RWPE1 (cell line): ENCODE data around the gene ZNF674.

Experiments
- CTCF ChIA-PET: fragments of 350-600 bp; sonication (Branson Sonifier 250); formaldehyde crosslinking; extraction: SDS; loops from one replicate; lab custom pipeline; 2021; lab: Yijun Ruan, JAX
- POLR2A ChIA-PET: fragments of 400-600 bp; formaldehyde crosslinking; extraction: SDS; loops from one replicate; lab custom pipeline; 2020; ENCODE audit warnings: antibody characterized with exemption; ENCODE audit not compliant: low non-redundant PET; lab: Yijun Ruan, JAX
- DNase-seq: peaks from one replicate; pipeline ENCODE4 v3.0.0; 2012; ENCODE audit warnings: low spot score
- H3K27ac ChIP-seq: fragments of 450-650 bp; 2 replicates; pipeline ENCODE4 v1.5.1; 2017
- CTCF ChIP-seq: fragments of 450-650 bp; conservative IDR thresholded peaks from 2 replicates; pipeline ENCODE4 v1.5.1; 2017; ENCODE audit warnings: low read depth, mild to moderate bottlenecking

ZNF674 gene

GRCh38 chrX:46575991-46576392, 30.8 kb upstream of the ZNF674 start:
- no peak overlapping the region for H3K27ac ChIP-seq
- no peak for DNase-seq
- ChIA-PET CTCF (no interaction called here), POLR2A (no interaction called here)
- TF ChIP-seq CTCF = no peak

GRCh38 chrX:46575586-46575985, 30.4 kb upstream of the ZNF674 start:
- CTCF ChIA-PET = no interaction called here
- POLR2A ChIA-PET = no interaction called here
- DNase-seq = no peak
- no peak overlapping the region for H3K27ac ChIP-seq
- TF ChIP-seq CTCF = no peak

- no peak overlapping the region for H3K27ac ChIP-seq
- no peak for TF ChIP-seq CTCF
- POLR2A ChIA-PET = no interaction called here
- no peak for DNase-seq
- CTCF ChIA-PET = interaction anchor here (0.6 kb wide), 2 partner anchors 24 to 72 kb away, joined by 3 to 4 read pairs; no protein-coding TSS in a partner anchor
Observed at GRCh38 chrX:46574774-46575381, 29.7 kb upstream of the ZNF674 start.

DNA sequence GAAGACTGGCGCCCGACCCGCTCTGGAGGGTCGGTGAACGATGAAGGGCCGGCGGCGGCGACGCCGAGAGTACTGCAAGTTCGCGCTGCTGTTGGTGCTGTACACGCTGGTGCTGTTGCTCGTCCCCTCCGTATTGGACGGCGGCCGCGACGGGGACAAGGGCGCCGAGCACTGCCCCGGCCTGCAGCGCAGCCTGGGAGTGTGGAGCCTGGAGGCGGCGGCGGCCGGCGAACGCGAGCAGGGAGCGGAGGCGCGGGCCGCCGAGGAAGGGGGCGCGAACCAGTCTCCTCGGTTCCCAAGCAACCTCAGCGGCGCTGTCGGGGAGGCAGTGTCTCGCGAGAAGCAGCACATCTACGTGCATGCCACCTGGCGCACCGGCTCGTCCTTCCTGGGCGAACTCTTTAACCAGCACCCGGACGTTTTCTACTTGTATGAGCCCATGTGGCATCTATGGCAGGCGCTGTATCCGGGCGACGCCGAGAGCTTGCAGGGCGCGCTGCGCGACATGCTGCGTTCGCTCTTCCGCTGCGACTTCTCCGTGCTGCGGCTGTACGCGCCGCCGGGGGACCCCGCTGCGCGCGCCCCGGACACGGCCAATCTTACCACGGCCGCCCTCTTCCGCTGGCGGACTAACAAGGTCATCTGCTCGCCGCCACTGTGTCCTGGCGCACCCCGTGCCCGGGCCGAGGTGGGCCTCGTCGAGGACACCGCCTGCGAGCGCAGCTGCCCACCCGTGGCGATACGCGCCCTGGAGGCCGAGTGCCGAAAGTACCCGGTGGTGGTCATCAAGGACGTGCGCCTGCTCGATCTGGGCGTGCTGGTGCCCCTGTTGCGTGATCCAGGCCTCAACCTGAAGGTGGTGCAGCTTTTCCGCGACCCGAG, 28.9 kb upstream of the ZNF674 start:
- ChIA-PET POLR2A (no interaction called here), CTCF (interaction anchor here (0.5 to 0.6 kb wide), 4 partner anchors 25 to 1055 kb away, joined by 3 to 4 read pairs (median 4); no protein-coding TSS in a partner anchor)
- DNase-seq = no peak
- TF ChIP-seq CTCF = no peak
- peak overlapping the region; percentile 51 for H3K27ac ChIP-seq

GRCh38 chrX:46573331-46573891, 28.2 kb upstream of the ZNF674 start, which contains the start of gene CHST7:
Gene CHST7, plus strand, starts transcription at chrX:46573765. Its CDS starts 167 bp downstream, at chrX:46573932.
- ChIA-PET CTCF (interaction anchor here (0.5 kb wide), 1 partner anchor 102 kb away, joined by 4 read pairs; no protein-coding TSS in a partner anchor), POLR2A (no interaction called here)
- H3K27ac ChIP-seq = peak within 1 kb of the TSS; percentile 51
- TF ChIP-seq CTCF = peak; percentile 25; the same call in 1 of the 2 replicates
- peak; percentile 61 for DNase-seq

DNA sequence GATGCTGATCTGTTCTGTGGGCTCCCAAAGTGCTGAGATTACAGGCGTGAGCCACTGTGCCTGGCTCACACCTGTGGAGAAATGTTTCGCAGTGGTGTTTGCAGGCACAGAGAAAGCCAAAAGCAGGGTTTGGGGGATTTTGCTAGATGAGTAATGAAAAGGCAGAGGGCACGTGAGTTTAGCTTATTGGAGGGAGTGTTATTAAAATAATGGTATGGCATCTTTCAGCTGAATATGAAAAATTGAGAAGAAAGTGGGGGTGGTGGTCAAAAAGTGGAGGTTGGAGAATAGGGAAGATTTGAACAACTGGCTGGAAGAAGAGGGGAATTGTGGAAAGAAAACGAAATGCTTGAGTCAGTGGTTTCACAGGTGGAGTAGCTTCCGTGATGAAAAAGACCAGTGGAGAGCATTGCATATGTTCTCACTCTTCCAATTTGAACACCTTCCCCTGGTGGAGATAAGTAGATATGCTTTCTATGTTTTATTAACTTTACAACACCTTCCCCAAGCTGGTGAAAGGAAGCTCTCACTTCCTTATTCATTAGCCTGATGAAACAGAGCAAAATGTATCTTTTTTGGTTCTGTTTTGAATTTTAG, 27.2 kb upstream of the ZNF674 start:
- H3K27ac ChIP-seq = no peak overlapping the region
- no peak for DNase-seq
- ChIA-PET CTCF (no interaction called here), POLR2A (no interaction called here)
- no peak for TF ChIP-seq CTCF
